Psoas muscle (tissue), 8 donors: ENCODE results near the gene ATCAY. TPM values are rescaled to one million over a fixed set of nuclear protein-coding genes. Genes with fewer than 3 reads are reported as not detected.

Source experiments
- ATAC-seq, 4 donors: fragments of 200-7000 bp; cut with Tn5 transposase; one replicate each; pipeline ENCODE4 v1.9.1; 2020; ENCODE audit warnings: moderate library complexity in 3 of 4, mild to moderate bottlenecking in 2 of 4
- DNase-seq, 2 donors: peaks; one replicate each; pipeline ENCODE4 v3.0.0-alpha.2; 2020
- H3K27ac ChIP-seq: fragments of 200-600 bp; one replicate; pipeline ENCODE4 v1.8.0; 2022
- H3K27me3 ChIP-seq, 3 donors: fragments of 200-600 bp in 1 of 3; one replicate each; pipeline versions ENCODE4 v1.6.1 to v1.8.0; 2013 to 2022; ENCODE audit warnings: low read length in 2 of 3, mild to moderate bottlenecking in 2 of 3, moderate library complexity in 1 of 3; ENCODE audit not compliant: insufficient read depth in 3 of 3
- H3K36me3 ChIP-seq, 2 donors: fragments of 200-600 bp in 1 of 2; one replicate each; pipeline versions ENCODE4 v1.6.1 to v1.8.0; 2013 to 2022; ENCODE audit warnings: low read depth in 1 of 2, mild to moderate bottlenecking in 1 of 2, moderate library complexity in 1 of 2; ENCODE audit not compliant: insufficient read depth in 1 of 2
- H3K4me1 ChIP-seq: fragments of 200-600 bp; one replicate; pipeline ENCODE4 v1.8.0; 2022
- H3K4me3 ChIP-seq: fragments of 200-600 bp; one replicate; pipeline ENCODE4 v1.8.0; 2022; ENCODE audit warnings: mild to moderate bottlenecking
- H3K9me3 ChIP-seq: fragments of 200-600 bp; one replicate; pipeline ENCODE4 v1.8.0; 2022
- WGBS, 3 donors: extraction: QIAGEN DNeasy Blood & Tissue Kit; methylation state at CpG; one replicate each; pipeline versions ENCODE4 v1.1.6 to v1.1.7; 2013; 5-methylcytosine and 5-hydroxymethylcytosine counted together
- intact Hi-C, 2 donors: fragments of 100-400 bp; cut with DNase I; formaldehyde crosslinking; loops; one replicate each; pipeline versions ENCODE4 v1.11.0 to v1.14.2; 2022
- polyA plus RNA-seq, 3 donors: library from polyadenylated mRNA; stranded (reverse); fragments of 200-250 nt; gene quantifications; one replicate each; pipeline ENCODE4 v1.2.3, GENCODE V29; 2013
- total RNA-seq, 4 donors: library from RNA; stranded (reverse); fragmentation: NEBNext Ultra II Directional in 2 of 4; extraction: Animal tissue kit (Norgen Biotek cat#: 25700) in 2 of 4; gene quantifications; one replicate each; pipeline versions ENCODE4 v1.2.1 to v1.2.4, GENCODE V29; 2021 to 2023
- TF ChIP-seq, protein P1 (sequence below): fragments of 200-600 bp; IDR thresholded peaks from one replicate; pipeline ENCODE4 v1.8.0; 2022; ENCODE audit warnings: antibody characterized with exemption
- donor health status: healthy with polysubstance abuse.
- donor health status: DM: no; HTN: no; CAD: no; lungs with moderate emphysema.
- donor health status: Bipolar disorder and iron deficiency.
- donor health status: healthy.
- donor health status: DM: yes; HTN: yes; CAD: no.
- donor health status: DM: no; HTN: no; CAD: no.
- donor health status: DM: no; HTN: no; CAD: no.
- donor health status: DM: yes; HTN: yes; CAD: no.

ATCAY gene
- total and polyA plus RNA-seq, 7 donors: 0.04 TPM; not detected in 6

DNA sequence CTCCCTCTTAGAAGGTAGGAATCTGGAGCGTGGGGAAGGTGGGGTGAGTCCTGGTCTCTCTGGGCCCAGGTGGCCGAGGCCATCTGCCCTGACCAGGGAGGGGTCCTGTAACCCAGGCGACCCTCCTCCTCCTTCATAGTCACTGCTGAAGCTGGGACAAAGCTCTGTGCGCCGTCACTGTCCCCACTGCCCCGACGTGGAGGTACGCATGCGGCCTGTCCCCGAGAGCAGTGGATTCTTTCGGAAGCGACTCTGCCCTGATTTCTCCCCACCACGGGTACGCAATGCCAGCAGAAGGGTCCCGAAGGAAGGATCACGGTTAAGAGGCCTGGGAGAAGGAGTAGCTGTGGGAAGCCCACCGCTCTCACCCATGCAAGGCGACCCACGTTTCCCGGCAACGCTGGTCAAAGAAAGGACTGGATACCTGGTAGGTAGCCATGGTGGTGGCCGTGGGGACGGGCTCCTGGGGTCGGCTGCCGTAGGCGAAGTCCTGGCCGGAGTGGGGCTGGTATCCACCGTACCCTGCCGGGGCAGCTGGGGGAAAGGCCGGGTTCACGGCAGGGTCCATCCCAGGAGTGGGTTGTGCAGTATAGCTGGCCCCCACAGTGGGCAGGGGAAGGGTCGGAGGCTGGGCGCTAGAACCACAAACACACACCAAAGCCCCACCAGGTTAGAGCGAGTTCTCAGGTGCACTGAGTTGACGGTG, 46.0 kb upstream of the ATCAY start:
- DNase-seq (no peak), ATAC-seq (no peak)
- no peak overlapping the region for H3K4me3 ChIP-seq
- H3K27me3 ChIP-seq: peaks cover 0 to 24% (median 10%) of the 10 kb centered on the region in 3 donors
- H3K36me3 ChIP-seq: no peaks in the 10 kb centered on the region
- TF ChIP-seq, protein P1, sequence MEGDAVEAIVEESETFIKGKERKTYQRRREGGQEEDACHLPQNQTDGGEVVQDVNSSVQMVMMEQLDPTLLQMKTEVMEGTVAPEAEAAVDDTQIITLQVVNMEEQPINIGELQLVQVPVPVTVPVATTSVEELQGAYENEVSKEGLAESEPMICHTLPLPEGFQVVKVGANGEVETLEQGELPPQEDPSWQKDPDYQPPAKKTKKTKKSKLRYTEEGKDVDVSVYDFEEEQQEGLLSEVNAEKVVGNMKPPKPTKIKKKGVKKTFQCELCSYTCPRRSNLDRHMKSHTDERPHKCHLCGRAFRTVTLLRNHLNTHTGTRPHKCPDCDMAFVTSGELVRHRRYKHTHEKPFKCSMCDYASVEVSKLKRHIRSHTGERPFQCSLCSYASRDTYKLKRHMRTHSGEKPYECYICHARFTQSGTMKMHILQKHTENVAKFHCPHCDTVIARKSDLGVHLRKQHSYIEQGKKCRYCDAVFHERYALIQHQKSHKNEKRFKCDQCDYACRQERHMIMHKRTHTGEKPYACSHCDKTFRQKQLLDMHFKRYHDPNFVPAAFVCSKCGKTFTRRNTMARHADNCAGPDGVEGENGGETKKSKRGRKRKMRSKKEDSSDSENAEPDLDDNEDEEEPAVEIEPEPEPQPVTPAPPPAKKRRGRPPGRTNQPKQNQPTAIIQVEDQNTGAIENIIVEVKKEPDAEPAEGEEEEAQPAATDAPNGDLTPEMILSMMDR: no peak
- intact Hi-C loops: no loop called here
- WGBS, 3 donors: 81 to 90% (median 87%) methylated on average over 35 of the region's 35 CpGs
- H3K9me3 ChIP-seq: no peaks in the 10 kb centered on the region
- no peaks in the 10 kb centered on the region for H3K4me1 ChIP-seq
- no peak overlapping the region for H3K27ac ChIP-seq

GRCh38 chr19:3835055-3835435, 45.4 kb upstream of the ATCAY start:
- Histone ChIP-seq H3K9me3 (no peaks in the 10 kb centered on the region), H3K36me3 (no peaks in the 10 kb centered on the region), H3K4me1 (no peaks in the 10 kb centered on the region), H3K27ac (no peak overlapping the region), H3K27me3 (peaks cover 0 to 24% (median 10%) of the 10 kb centered on the region in 3 donors), H3K4me3 (no peak overlapping the region)
- no peak for ATAC-seq
- DNase-seq: no peak
- TF ChIP-seq, protein P1: no peak
- intact Hi-C loops: no loop called here
- WGBS, 3 donors: 78 to 91% (median 88%) methylated on average over 9 of the region's 9 CpGs

DNA sequence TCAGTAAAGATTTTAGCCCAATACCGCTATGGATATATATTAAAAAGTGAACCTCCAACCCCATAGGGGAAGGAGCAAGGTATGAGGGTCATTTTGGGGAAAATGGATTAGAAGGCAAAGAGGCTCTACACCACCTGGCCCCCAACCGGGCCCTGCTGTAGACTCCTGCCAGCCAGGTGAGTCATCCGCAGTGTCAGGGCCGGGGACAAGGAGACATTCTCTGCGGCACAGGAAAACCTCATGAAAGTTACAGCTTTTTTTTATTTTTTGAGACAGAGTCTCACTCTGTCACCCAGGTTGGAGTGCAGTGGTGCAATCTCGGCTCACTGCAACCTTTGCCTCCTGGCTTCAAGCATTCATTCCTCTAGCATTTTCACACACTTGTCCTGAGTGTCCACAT, 43.6 kb upstream of the ATCAY start:
- TF ChIP-seq, protein P1: no peak
- H3K27me3 ChIP-seq: peaks cover 0 to 30% (median 6%) of the 10 kb centered on the region in 3 donors
- no peak overlapping the region for H3K4me3 ChIP-seq
- H3K27ac ChIP-seq: no peak overlapping the region
- intact Hi-C loops: no loop called here
- ATAC-seq: no peak
- no peaks in the 10 kb centered on the region for H3K9me3 ChIP-seq
- no peaks in the 10 kb centered on the region for H3K36me3 ChIP-seq
- H3K4me1 ChIP-seq: no peaks in the 10 kb centered on the region
- WGBS, 3 donors: 92 to 95% (median 93%) methylated on average over 6 of the region's 6 CpGs
- DNase-seq: no peak

- H3K36me3 ChIP-seq: no peaks in the 10 kb centered on the region
- no peak for ATAC-seq
- H3K4me1 ChIP-seq: no peaks in the 10 kb centered on the region
- no peak overlapping the region for H3K4me3 ChIP-seq
- no peaks in the 10 kb centered on the region for H3K9me3 ChIP-seq
- no peak for DNase-seq
- TF ChIP-seq, protein P1: no peak
- no peak overlapping the region for H3K27ac ChIP-seq
- WGBS, 3 donors: 86 to 95% (median 94%) methylated on average over 17 of the region's 17 CpGs
- intact Hi-C loops: no loop called here
- H3K27me3 ChIP-seq: peaks cover 0 to 30% (median 4%) of the 10 kb centered on the region in 3 donors
Observed at GRCh38 chr19:3837332-3837731, 43.2 kb upstream of the ATCAY start.

- no peaks in the 10 kb centered on the region for H3K36me3 ChIP-seq
- no peaks in the 10 kb centered on the region for H3K9me3 ChIP-seq
Observed at GRCh38 chr19:3837922-3838321, 42.6 kb upstream of the ATCAY start.

More at GRCh38 chr19:3837922-3838321, 42.6 kb upstream of the ATCAY start:
- Histone ChIP-seq H3K27me3 (peaks cover 0 to 27% (median 4%) of the 10 kb centered on the region in 3 donors), H3K4me3 (no peak overlapping the region), H3K27ac (no peak overlapping the region), H3K4me1 (no peaks in the 10 kb centered on the region)
- no peak for DNase-seq
- intact Hi-C loops: no loop called here
- no peak for ATAC-seq
- TF ChIP-seq, protein P1: no peak
- 76 to 87% (median 82%) methylated on average over 19 of the region's 19 CpGs for WGBS, 3 donors
